HepG2 (cell line): ENCODE results near the gene ZNF83. TPM values are rescaled to one million over a fixed set of nuclear protein-coding genes. Genes with fewer than 3 reads are reported as not detected.

Source experiments
- ATAC-seq: fragments of 200-7000 bp; cut with Tn5 transposase; 3 replicates; pipeline ENCODE4 v1.9.1; 2020; ENCODE audit warnings: mild to moderate bottlenecking, moderate library complexity
- BruUV-seq: library from RNA; stranded (reverse); fragments of 400-500 nt; replicated peaks from 2 replicates; lab custom pipeline; 2021; lab: Mats Ljungman, UMichigan
- CTCF ChIA-PET: fragments of 300-600 bp; formaldehyde crosslinking; extraction: SDS; loops from one replicate; lab custom pipeline; 2021; ENCODE audit warnings: low total read pairs, inconsistent platforms, low intra/inter-chr PET ratio; lab: Yijun Ruan, JAX
- POLR2A ChIA-PET: fragments of 350-600 bp; sonication (Branson Sonifier 250); formaldehyde crosslinking; loops from one replicate; lab custom pipeline; 2020; ENCODE audit warnings: antibody characterized with exemption, inconsistent platforms; lab: Yijun Ruan, JAX
- DNase-seq: peaks from one replicate; pipeline ENCODE4 v3.0.0-alpha.2; 2015; ENCODE audit warnings: low spot score
- FAIRE-seq: peaks from 3 replicates; lab custom pipeline; 2011; peaks lifted over from hg19 to GRCh38; lab: Jason Lieb, UNC
- H2AFZ ChIP-seq: one replicate; pipeline ENCODE4 v1.6.1; 2011; ENCODE audit warnings: low read length, inconsistent platforms
- H3K27ac ChIP-seq: fragments of 300-600 bp; 3 replicates; pipeline ENCODE4 v1.8.0; 2011; ENCODE audit warnings: mixed run types, mild to moderate bottlenecking, mixed read lengths, low read length, inconsistent platforms; ENCODE audit not compliant: insufficient read depth; ENCODE audit errors: extremely low read length
- H3K27me3 ChIP-seq, 2 experiments: fragments of 200-600 bp in 1 of 2; 2 replicates in 1 of 2; 3 replicates in 1 of 2; pipeline versions ENCODE4 v1.6.0 to v1.8.0; 2011; ENCODE audit warnings: low read length in 2 of 2, mild to moderate bottlenecking in 2 of 2, moderate library complexity in 2 of 2, inconsistent platforms in 1 of 2; ENCODE audit not compliant: insufficient read depth in 2 of 2, control insufficient read depth in 1 of 2
- H3K36me3 ChIP-seq, 2 experiments: fragments of 200-600 bp in 1 of 2; replicated peaks in 1 of 2; 2 replicates in 1 of 2; 3 replicates in 1 of 2; pipeline versions ENCODE4 v1.5.1 to v1.8.0; 2011; ENCODE audit warnings: low read length in 2 of 2, inconsistent platforms in 1 of 2; ENCODE audit not compliant: insufficient read depth in 2 of 2, control insufficient read depth in 1 of 2
- H3K4me1 ChIP-seq: 2 replicates; pipeline ENCODE4 v1.5.1; 2012; ENCODE audit warnings: low read length, inconsistent platforms; ENCODE audit not compliant: insufficient read depth
- H3K4me2 ChIP-seq: 2 replicates; pipeline ENCODE4 v1.6.0; 2011; ENCODE audit warnings: low read depth, low read length, inconsistent platforms
- H3K4me3 ChIP-seq, 3 experiments: fragments of 200-600 bp in 1 of 3; sonication (generic), shearing (Covaris generic) in 1 of 3; replicated peaks in 1 of 3; 2 replicates each; pipeline ENCODE4 v1.5.1; 2011 to 2016; ENCODE audit warnings: low read length in 3 of 3, inconsistent platforms in 2 of 3, low read depth in 2 of 3, mild to moderate bottlenecking in 2 of 3, control low read depth in 1 of 3, mixed read lengths in 1 of 3; ENCODE audit not compliant: insufficient read depth in 1 of 3
- H3K79me2 ChIP-seq: one replicate; pipeline ENCODE4 v1.6.1; 2011; ENCODE audit warnings: low read length, inconsistent platforms; ENCODE audit not compliant: insufficient read depth
- H3K9ac ChIP-seq: 2 replicates; pipeline ENCODE4 v1.6.0; 2011; ENCODE audit warnings: mild to moderate bottlenecking, low read depth, low read length, inconsistent platforms; ENCODE audit not compliant: insufficient read depth
- H3K9me3 ChIP-seq: 2 replicates; pipeline ENCODE4 v1.5.1; 2012; ENCODE audit warnings: mild to moderate bottlenecking, low read length
- H4K20me1 ChIP-seq: 2 replicates; pipeline ENCODE4 v1.6.0; 2011; ENCODE audit warnings: inconsistent platforms, mild to moderate bottlenecking, low read length, moderate library complexity; ENCODE audit not compliant: insufficient read depth
- FOXK1 ChIP-seq: sonication (generic); formaldehyde crosslinking; IDR thresholded peaks from 2 replicates; pipeline ENCODE4 v1.4.0; 2020; ENCODE audit warnings: low read depth, missing genetic modification reagents, borderline replicate concordance
- KLF13 ChIP-seq: sonication (generic); formaldehyde crosslinking; IDR thresholded peaks from 2 replicates; pipeline ENCODE4 v1.4.0; 2020; ENCODE audit warnings: mild to moderate bottlenecking, missing genetic modification reagents
- MTERF4 ChIP-seq: sonication (generic); formaldehyde crosslinking; IDR thresholded peaks from 2 replicates; pipeline ENCODE4 v1.8.0; 2023; ENCODE audit warnings: mild to moderate bottlenecking, missing genetic modification reagents
- NFAT5 ChIP-seq: sonication (generic); formaldehyde crosslinking; IDR thresholded peaks from 2 replicates; pipeline ENCODE4 v1.4.0; 2020; ENCODE audit warnings: missing genetic modification reagents
- PTBP1 ChIP-seq: fragments of 200-400 bp; formaldehyde crosslinking; IDR thresholded peaks from 2 replicates; pipeline ENCODE4 v1.6.1; 2018; ENCODE audit warnings: low read length, low read depth; ENCODE audit not compliant: poor library complexity, severe bottlenecking
- SOX6 ChIP-seq, 2 experiments: fragments of 450-650 bp in 1 of 2; sonication (generic) in 1 of 2; formaldehyde crosslinking in 1 of 2; IDR thresholded peaks; 2 replicates each; pipeline versions ENCODE4 v1.4.0 to v1.6.1; 2017 to 2020; ENCODE audit warnings: antibody characterized with exemption in 1 of 2, mild to moderate bottlenecking in 1 of 2, missing genetic modification reagents in 1 of 2
- ZNF577 ChIP-seq: sonication (generic); formaldehyde crosslinking; IDR thresholded peaks from 2 replicates; pipeline ENCODE4 v1.4.0; 2020; ENCODE audit warnings: mild to moderate bottlenecking, low read depth, missing genetic modification reagents, borderline replicate concordance
- ZNF652 ChIP-seq: IDR thresholded peaks from 2 replicates; pipeline ENCODE4 v1.6.1; 2016; ENCODE audit warnings: low read depth, borderline replicate concordance
- ZSCAN31 ChIP-seq: sonication (generic); formaldehyde crosslinking; IDR thresholded peaks from 2 replicates; pipeline ENCODE4 v1.5.0; 2020; ENCODE audit warnings: low read depth, mild to moderate bottlenecking, missing genetic modification reagents
- WGBS: methylation state at CpG from one replicate; pipeline ENCODE4 v1.1.6; 2017; ENCODE audit warnings: low lambda C conversion rate; 5-methylcytosine and 5-hydroxymethylcytosine counted together
- in situ Hi-C: cut with HindIII; loops from 2 replicates; pipeline ENCODE4 v1.10.0; 2017; ENCODE audit warnings: low pct_unique_long_range_greater_than_20kb; ENCODE audit not compliant: extremely low pct_ligation_motif_present
- intact Hi-C: fragments of 100-400 bp; cut with micrococcal nuclease; formaldehyde crosslinking; loops from one replicate; pipeline ENCODE4 v1.10.0; 2022; ENCODE audit not compliant: unreplicated experiment
- polyA plus RNA-seq, 8 experiments: library from polyadenylated mRNA; depleted of rRNA in 3 of 8; stranded (reverse) in 7 of 8; unstranded in 1 of 8; fragments of >200 nt; fragmentation: Illumina TruSeq in 4 of 8; extraction: Trizol in 4 of 8; gene quantifications; 2 replicates each; pipeline versions ENCODE4 v1.2.1 to v1.2.3, GENCODE V29; 2011 to 2016; ENCODE audit warnings: low read depth in 4 of 8, missing spikeins in 1 of 8, mixed read lengths in 1 of 8; ENCODE audit not compliant: insufficient read depth in 1 of 8
- total RNA-seq, 5 experiments: library from RNA; depleted of rRNA; stranded (reverse); fragments of >200 nt; fragmentation: Illumina TruSeq; extraction: Trizol; gene quantifications; 2 replicates each; pipeline ENCODE4 v1.2.3, GENCODE V29; 2016; ENCODE audit warnings: low read depth in 1 of 5

Gene ZNF83
- total and polyA plus RNA-seq, 2 of the 13 experiments (the other 11 are each of a cell fraction or from before 2014, with no cell fraction given) = 20.4 to 44.5 TPM

- TF ChIP-seq PTBP1 = no peak
- TF ChIP-seq, all 625 proteins: peak for 0
Observed at GRCh38 chr19:52653161-52653560, 15.0 kb upstream of the ZNF83 start (continued).

- H3K4me1 ChIP-seq = no peaks in the 10 kb centered on the region
Observed at GRCh38 chr19:52651956-52652355, 13.8 kb upstream of the ZNF83 start.

More at GRCh38 chr19:52651956-52652355, 13.8 kb upstream of the ZNF83 start:
- intact Hi-C loops = no loop called here
- no TSS peak for BruUV-seq
- no peak overlapping the region for H2AFZ ChIP-seq
- TF ChIP-seq KLF13 (CRISPR knock-in tag) (no peak), ZNF652 (CRISPR knock-in tag) (no peak), FOXK1 (CRISPR knock-in tag) (no peak), ZSCAN31 (CRISPR knock-in tag) (no peak), SOX6 (IDR thresholded peaks at IDR 0.05) (no peak), SOX6 (CRISPR knock-in tag; IDR thresholded peaks at IDR 0.05) (no peak), NFAT5 (CRISPR knock-in tag) (no peak), ZNF577 (CRISPR knock-in tag) (no peak), MTERF4 (no peak)
- CTCF ChIA-PET = no interaction called here
- 67% methylated on average over 5 of the region's 5 CpGs for WGBS
- H3K36me3 ChIP-seq = peaks cover 2 to 29% of the 10 kb centered on the region in 2 experiments; a peak in 3 of 5 replicates
- H3K9me3 ChIP-seq = peaks cover 64% of the 10 kb centered on the region
- ATAC-seq (no peak), FAIRE-seq (no peak), DNase-seq (no peak)
- no peaks in the 10 kb centered on the region for H4K20me1 ChIP-seq
- no peaks in the 10 kb centered on the region for H3K27me3 ChIP-seq
- no peak overlapping the region for H3K4me2 ChIP-seq
- H3K27ac ChIP-seq = no peak overlapping the region
- H3K9ac ChIP-seq = no peak overlapping the region
- POLR2A ChIA-PET = no interaction called here
- in situ Hi-C loops = no loop called here
- H3K4me3 ChIP-seq = no peak overlapping the region
- no peaks in the 10 kb centered on the region for H3K79me2 ChIP-seq
